Spleen (tissue), 11 donors: Measurements from ENCODE around the gene PRSS2. TPM values are rescaled to one million over a fixed set of nuclear protein-coding genes. Genes with fewer than 3 reads are reported as not detected.

Experiments
- DNase-seq: peaks from one replicate; pipeline ENCODE4 v3.0.0-alpha.2; 2020
- H3K27ac ChIP-seq, 8 donors: fragments of 200-600 bp; sonication (generic) in 7 of 8; 1 replicate in 4 of 8; 2 replicates in 4 of 8; pipeline versions ENCODE4 v1.5.0 to v1.8.0; 2016 to 2021; ENCODE audit warnings: inconsistent platforms in 4 of 8, mild to moderate bottlenecking in 4 of 8, moderate library complexity in 1 of 8
- H3K27me3 ChIP-seq, 7 donors: fragments of 200-600 bp; sonication (generic) in 6 of 7; replicated peaks in 1 of 7; 1 replicate in 4 of 7; 2 replicates in 3 of 7; pipeline versions ENCODE4 v1.5.0 to v1.8.0; 2016 to 2021; ENCODE audit warnings: inconsistent platforms in 3 of 7, mild to moderate bottlenecking in 1 of 7
- H3K36me3 ChIP-seq, 6 donors: fragments of 200-600 bp; sonication (generic) in 5 of 6; 1 replicate in 4 of 6; 2 replicates in 2 of 6; pipeline versions ENCODE4 v1.5.0 to v1.8.0; 2016 to 2021; ENCODE audit warnings: inconsistent platforms in 2 of 6
- H3K4me1 ChIP-seq, 6 donors: fragments of 200-600 bp; sonication (generic) in 5 of 6; 1 replicate in 3 of 6; 2 replicates in 3 of 6; pipeline versions ENCODE4 v1.5.0 to v1.8.0; 2016 to 2021; ENCODE audit warnings: inconsistent platforms in 3 of 6
- H3K4me3 ChIP-seq, 8 donors: fragments of 200-600 bp; sonication (generic) in 7 of 8; 1 replicate in 4 of 8; 2 replicates in 4 of 8; pipeline versions ENCODE4 v1.5.0 to v1.8.0; 2016 to 2021; ENCODE audit warnings: inconsistent platforms in 4 of 8, mild to moderate bottlenecking in 4 of 8, moderate library complexity in 2 of 8
- H3K9me3 ChIP-seq, 8 donors: fragments of 200-600 bp; sonication (generic) in 7 of 8; 1 replicate in 4 of 8; 2 replicates in 4 of 8; pipeline versions ENCODE4 v1.5.0 to v1.8.0; 2016 to 2021; ENCODE audit warnings: inconsistent platforms in 4 of 8
- CTCF ChIP-seq, 11 experiments: fragments of 200-600 bp in 7 of 11; fragments of 450-650 bp in 4 of 11; sonication (generic) in 4 of 11; IDR thresholded peaks in 8 of 11; conservative IDR thresholded peaks in 3 of 11; 1 replicate in 7 of 11; 2 replicates in 4 of 11; pipeline versions ENCODE4 v1.4.0 to v1.8.0; 2016 to 2021; ENCODE audit warnings: antibody characterized with exemption in 11 of 11, inconsistent platforms in 4 of 11, mild to moderate bottlenecking in 1 of 11
- POLR2A ChIP-seq, 3 donors: fragments of 450-650 bp; IDR thresholded peaks; one replicate each; pipeline ENCODE4 v1.5.1; 2017; ENCODE audit warnings: antibody characterized with exemption in 3 of 3, mild to moderate bottlenecking in 1 of 3
- POLR2AphosphoS5 ChIP-seq, 3 donors: sonication (generic); formaldehyde crosslinking; IDR thresholded peaks; one replicate each; pipeline ENCODE4 v1.5.1; 2017; ENCODE audit warnings: antibody characterized with exemption in 3 of 3
- WGBS, 5 donors: extraction: QIAGEN DNeasy Blood & Tissue Kit in 3 of 5; methylation state at CpG; one replicate each; pipeline versions ENCODE4 v1.1.5 to v1.1.7; 2013 to 2018; 5-methylcytosine and 5-hydroxymethylcytosine counted together
- intact Hi-C: fragments of 100-400 bp; cut with DNase I; formaldehyde crosslinking; loops from one replicate; pipeline ENCODE4 v1.15.0; 2023; ENCODE audit warnings: low total_unique reads
- polyA plus RNA-seq, 3 donors: library from polyadenylated mRNA; stranded (reverse); fragments of 200-250 nt; gene quantifications; one replicate each; pipeline ENCODE4 v1.2.1, GENCODE V29; 2013
- total RNA-seq, 7 donors: library from RNA; depleted of rRNA in 3 of 7; stranded (reverse); fragments of >200 nt in 3 of 7; fragmentation: NEBNext Ultra II Directional in 4 of 7; extraction: Animal tissue kit (Norgen Biotek cat#: 25700) in 4 of 7; gene quantifications; one replicate each; pipeline versions ENCODE4 v1.1.0 to v1.2.1, GENCODE V29; 2016 to 2021
- donor health status: healthy with polysubstance abuse.
- donor health status: DM: no; HTN: no; CAD: no; lungs with moderate emphysema.
- donor health status: DM: no; HTN: no; CAD: no.
- donor health status: Bipolar disorder and iron deficiency.
- donor health status: healthy.
- donor health status: DM: no; HTN: no; CAD: no.
- donor health status: DM: yes; HTN: yes; CAD: no.

PRSS2 gene
- total and polyA plus RNA-seq, 10 donors: 1.1 to 14.5 (median 2.6) TPM; not detected in 4

GRCh38 chr7:142802301-142802700 lies 31.5 kb downstream of the PRSS2 start:
- Histone ChIP-seq H3K27me3 (peaks cover 0 to 21% (median 2%) of the 10 kb centered on the region in 7 donors), H3K36me3 (peaks cover 0 to 32% (median 13%) of the 10 kb centered on the region in 6 donors), H3K9me3 (no peaks in the 10 kb centered on the region), H3K4me1 (peaks cover 6 to 92% (median 43%) of the 10 kb centered on the region in 6 donors), H3K27ac (peak overlapping the region in 7 of 8 donors; percentile 2 to 98 (median 91)), H3K4me3 (no peak overlapping the region)
- DNase-seq: no peak
- TF ChIP-seq CTCF (IDR thresholded peaks at IDR 0.05 in 8 of 11, conservative IDR thresholded peaks at IDR 0.05 in 3 of 11) (no peak), POLR2A (IDR thresholded peaks at IDR 0.05) (no peak), POLR2AphosphoS5 (IDR thresholded peaks at IDR 0.05) (no peak)
- 78 to 88% (median 81%) methylated on average over 3 of the region's 3 CpGs for WGBS, 5 donors
- intact Hi-C loops: no loop called here

- no peak overlapping the region for H3K4me3 ChIP-seq
- peaks cover 0 to 5% (median 0%) of the 10 kb centered on the region in 7 donors for H3K27me3 ChIP-seq
- peaks cover 6 to 93% (median 52%) of the 10 kb centered on the region in 6 donors for H3K4me1 ChIP-seq
- peak overlapping the region in 7 of 8 donors; percentile 81 to 98 (median 91) for H3K27ac ChIP-seq
- 81 to 91% (median 85%) methylated on average over 4 of the region's 4 CpGs for WGBS, 5 donors
- intact Hi-C loops: no loop called here
- H3K9me3 ChIP-seq: no peaks in the 10 kb centered on the region
- H3K36me3 ChIP-seq: peaks cover 0 to 32% (median 13%) of the 10 kb centered on the region in 6 donors
- no peak for DNase-seq
- TF ChIP-seq CTCF (IDR thresholded peaks at IDR 0.05 in 8 of 11, conservative IDR thresholded peaks at IDR 0.05 in 3 of 11) (no peak), POLR2A (IDR thresholded peaks at IDR 0.05) (no peak)
Measured at GRCh38 chr7:142803901-142804300, 33.1 kb downstream of the PRSS2 start.

- Histone ChIP-seq H3K4me3 (no peak overlapping the region), H3K36me3 (peaks cover 0 to 32% (median 13%) of the 10 kb centered on the region in 6 donors), H3K4me1 (peaks cover 12 to 92% (median 59%) of the 10 kb centered on the region in 6 donors), H3K27me3 (peaks cover 0 to 5% (median 0%) of the 10 kb centered on the region in 7 donors), H3K27ac (peak overlapping the region; percentile 66 to 98 (median 90)), H3K9me3 (no peaks in the 10 kb centered on the region)
- DNase-seq: no peak
- TF ChIP-seq POLR2AphosphoS5 (IDR thresholded peaks at IDR 0.05) (peak in 2 of 3 donors; percentile 54 to 77), CTCF (IDR thresholded peaks at IDR 0.05 in 8 of 11, conservative IDR thresholded peaks at IDR 0.05 in 3 of 11) (no peak), POLR2A (IDR thresholded peaks at IDR 0.05) (no peak)
- intact Hi-C loops: no loop called here
- 11 to 31% (median 22%) methylated on average over 4 of the region's 4 CpGs for WGBS, 5 donors
Measured at GRCh38 chr7:142804728-142805207, 34.0 kb downstream of the PRSS2 start.

GRCh38 chr7:142805350-142806021 lies 34.7 kb downstream of the PRSS2 start:
- TF ChIP-seq CTCF (IDR thresholded peaks at IDR 0.05 in 8 of 11, conservative IDR thresholded peaks at IDR 0.05 in 3 of 11) (no peak), POLR2A (IDR thresholded peaks at IDR 0.05) (no peak), POLR2AphosphoS5 (IDR thresholded peaks at IDR 0.05) (no peak)
- WGBS, 5 donors: 68 to 83% (median 80%) methylated on average over 3 of the region's 3 CpGs
- intact Hi-C loops: no loop called here
- Histone ChIP-seq H3K4me1 (peaks cover 19 to 92% (median 64%) of the 10 kb centered on the region in 6 donors), H3K4me3 (no peak overlapping the region), H3K27ac (peak overlapping the region; percentile 81 to 98 (median 90)), H3K27me3 (peaks cover 0 to 5% (median 0%) of the 10 kb centered on the region in 7 donors), H3K36me3 (peaks cover 0 to 31% (median 13%) of the 10 kb centered on the region in 6 donors), H3K9me3 (no peaks in the 10 kb centered on the region)
- DNase-seq: no peak
